ELF-1 (cell line): ENCODE data around the gene PTPN14.
"Not testable (repeated sequence)": the region's sequence is repeated elsewhere in the genome, so short reads cannot be mapped to it uniquely, and the experiment has no call there.

ENCODE experiments used
- DNase-seq: peaks from one replicate; pipeline ENCODE4 v3.0.0-alpha.2; 2016; ENCODE audit warnings: low read depth, low spot score

The PTPN14 gene

GRCh38 chr1:214551436-214552173 lies at the start of gene PTPN14:
Gene PTPN14, minus strand, starts transcription at chr1:214551602. Its CDS starts 86,799 bp downstream, at chr1:214464803.
- peak; percentile 97 for DNase-seq

- no peak for DNase-seq
Measured at GRCh38 chr1:214593158-214593557, 41.8 kb upstream of the PTPN14 start.

GRCh38 chr1:214591918-214592317 lies 40.5 kb upstream of the PTPN14 start:
- DNase-seq, result not testable (repeated sequence)

- no peak for DNase-seq
Measured at GRCh38 chr1:214590696-214591095, 39.3 kb upstream of the PTPN14 start.

GRCh38 chr1:214588963-214589597 lies 37.7 kb upstream of the PTPN14 start:
- DNase-seq, result no peak

GRCh38 chr1:214587165-214587564 lies 35.8 kb upstream of the PTPN14 start:
- no peak for DNase-seq

GRCh38 chr1:214586621-214587020 lies 35.2 kb upstream of the PTPN14 start:
- DNase-seq, result no peak

- DNase-seq, result no peak
Measured at GRCh38 chr1:214584805-214585766, 33.7 kb upstream of the PTPN14 start.

- no peak for DNase-seq
Measured at GRCh38 chr1:214583824-214584554, 32.6 kb upstream of the PTPN14 start.

- no peak for DNase-seq
Measured at GRCh38 chr1:214583113-214583512, 31.7 kb upstream of the PTPN14 start.

- no peak for DNase-seq
Measured at GRCh38 chr1:214582289-214582891, 31.0 kb upstream of the PTPN14 start.

- no peak for DNase-seq
Measured at GRCh38 chr1:214581785-214582184, 30.4 kb upstream of the PTPN14 start.

GRCh38 chr1:214579183-214579582 lies 27.8 kb upstream of the PTPN14 start:
- no peak for DNase-seq

- DNase-seq, result not testable (repeated sequence)
Measured at GRCh38 chr1:214576120-214576519, 24.7 kb upstream of the PTPN14 start.

- DNase-seq, result no peak
Measured at GRCh38 chr1:214574598-214575411, 23.4 kb upstream of the PTPN14 start.

GRCh38 chr1:214573386-214574318 lies 22.2 kb upstream of the PTPN14 start:
- no peak for DNase-seq

- no peak for DNase-seq
Measured at GRCh38 chr1:214571281-214571680, 19.9 kb upstream of the PTPN14 start.

- DNase-seq, result no peak
Measured at GRCh38 chr1:214570442-214570841, 19.0 kb upstream of the PTPN14 start.
